Calu3 (cell line): Measurements from ENCODE around the gene RPTOR. TPM values are rescaled to one million over a fixed set of nuclear protein-coding genes. Genes with fewer than 3 reads are reported as not detected.
"Not testable (repeated sequence)": the region's sequence is repeated elsewhere in the genome, so short reads cannot be mapped to it uniquely, and the experiment has no call there.

Experiments
- BruUV-seq: library from RNA; stranded (reverse); fragments of 400-500 nt; replicated peaks from 2 replicates; lab custom pipeline; 2021; lab: Mats Ljungman, UMichigan
- CTCF ChIA-PET: fragments of 300-600 bp; sonication (Branson Sonifier 250); formaldehyde crosslinking; loops from one replicate; lab custom pipeline; 2022; ENCODE audit warnings: antibody characterized with exemption; lab: Charles Lee
- DNase-seq: peaks from one replicate; pipeline ENCODE4 v3.0.0; 2022
- H3K27ac Mint-ChIP-seq: one replicate; pipeline ENCODE4 v1.8.0; 2022; ENCODE audit warnings: mixed read lengths; ENCODE audit not compliant: unreplicated experiment
- H3K27me3 Mint-ChIP-seq: one replicate; pipeline ENCODE4 v1.8.0; 2022; ENCODE audit warnings: mixed read lengths; ENCODE audit not compliant: unreplicated experiment
- H3K36me3 Mint-ChIP-seq: one replicate; pipeline ENCODE4 v1.8.0; 2022; ENCODE audit warnings: mild to moderate bottlenecking, moderate library complexity, mixed read lengths; ENCODE audit not compliant: insufficient read depth, unreplicated experiment
- H3K4me1 Mint-ChIP-seq: one replicate; pipeline ENCODE4 v1.8.0; 2022; ENCODE audit warnings: mild to moderate bottlenecking, low read depth, mixed read lengths; ENCODE audit not compliant: unreplicated experiment
- H3K4me3 Mint-ChIP-seq: one replicate; pipeline ENCODE4 v1.8.0; 2022; ENCODE audit warnings: mild to moderate bottlenecking, low read depth, moderate library complexity, mixed read lengths; ENCODE audit not compliant: unreplicated experiment
- H3K9me3 Mint-ChIP-seq: one replicate; pipeline ENCODE4 v1.8.0; 2022; ENCODE audit warnings: low read depth, mixed read lengths; ENCODE audit not compliant: unreplicated experiment
- CTCF ChIP-seq: fragments of 200-600 bp; IDR thresholded peaks from one replicate; pipeline ENCODE4 v1.8.0; 2022; ENCODE audit warnings: antibody characterized with exemption; ENCODE audit not compliant: unreplicated experiment
- intact Hi-C: fragments of 100-400 bp; cut with micrococcal nuclease; formaldehyde crosslinking; loops from one replicate; pipeline ENCODE4 v1.10.0; 2022; ENCODE audit not compliant: unreplicated experiment
- total RNA-seq: library from RNA; stranded (reverse); gene quantifications from 2 replicates; pipeline ENCODE4 v1.2.3, GENCODE V29; 2022

Gene RPTOR
- total RNA-seq, 1 experiment from 2014 or later: 41.8 TPM

GRCh38 chr17:80621335-80621996 lies 76.8 kb downstream of the RPTOR start:
- no peak overlapping the region for H3K27ac Mint-ChIP-seq

GRCh38 chr17:80621997-80622357 lies 77.3 kb downstream of the RPTOR start:
- no peaks in the 10 kb centered on the region for H3K9me3 Mint-ChIP-seq
- intact Hi-C loops: no loop called here
- no peaks in the 10 kb centered on the region for H3K27me3 Mint-ChIP-seq
- CTCF ChIA-PET: no interaction called here
- no peak for TF ChIP-seq CTCF
- BruUV-seq: no TSS peak
- H3K4me1 Mint-ChIP-seq: peaks cover 44% of the 10 kb centered on the region
- no peak overlapping the region for H3K27ac Mint-ChIP-seq
- no peak for DNase-seq
- peaks cover 5% of the 10 kb centered on the region for H3K36me3 Mint-ChIP-seq
- H3K4me3 Mint-ChIP-seq: no peak overlapping the region

More at GRCh38 chr17:80621335-80621996, 76.8 kb downstream of the RPTOR start:
- no peaks in the 10 kb centered on the region for H3K27me3 Mint-ChIP-seq
- no peak overlapping the region for H3K4me3 Mint-ChIP-seq
- intact Hi-C loops: no loop called here
- H3K9me3 Mint-ChIP-seq: no peaks in the 10 kb centered on the region
- CTCF ChIA-PET: no interaction called here
- H3K4me1 Mint-ChIP-seq: peaks cover 44% of the 10 kb centered on the region
- DNase-seq: no peak
- H3K36me3 Mint-ChIP-seq: peaks cover 5% of the 10 kb centered on the region
- no TSS peak for BruUV-seq
- TF ChIP-seq CTCF: no peak

- BruUV-seq: no TSS peak
- H3K27me3 Mint-ChIP-seq: no peaks in the 10 kb centered on the region
- no peak for DNase-seq
- intact Hi-C loops: no loop called here
- no peak for TF ChIP-seq CTCF
- no peak overlapping the region for H3K27ac Mint-ChIP-seq
- CTCF ChIA-PET: no interaction called here
- H3K36me3 Mint-ChIP-seq: peaks cover 5% of the 10 kb centered on the region
- H3K4me1 Mint-ChIP-seq: peaks cover 29% of the 10 kb centered on the region
- H3K4me3 Mint-ChIP-seq: peak overlapping the region; percentile 3
- H3K9me3 Mint-ChIP-seq: no peaks in the 10 kb centered on the region
Observed at GRCh38 chr17:80624864-80625263, 80.2 kb downstream of the RPTOR start.

- H3K36me3 Mint-ChIP-seq: peaks cover 5% of the 10 kb centered on the region
- DNase-seq: peak; percentile 78
- peaks cover 24% of the 10 kb centered on the region for H3K4me1 Mint-ChIP-seq
- no peak for TF ChIP-seq CTCF
- no peaks in the 10 kb centered on the region for H3K27me3 Mint-ChIP-seq
- no TSS peak for BruUV-seq
- no peak overlapping the region for H3K4me3 Mint-ChIP-seq
- CTCF ChIA-PET: no interaction called here
- no peaks in the 10 kb centered on the region for H3K9me3 Mint-ChIP-seq
- no peak overlapping the region for H3K27ac Mint-ChIP-seq
- intact Hi-C loops: no loop called here
Observed at GRCh38 chr17:80625627-80626026, 81.0 kb downstream of the RPTOR start.

- CTCF ChIA-PET: interaction anchor here (0.7 kb wide), 1 partner anchor 264 kb away, joined by 4 read pairs; no protein-coding TSS in a partner anchor
- H3K27me3 Mint-ChIP-seq, DNase-seq, H3K27ac Mint-ChIP-seq, intact Hi-C loops, BruUV-seq, H3K4me3 Mint-ChIP-seq, H3K36me3 Mint-ChIP-seq, H3K9me3 Mint-ChIP-seq: not testable (repeated sequence)
- H3K4me1 Mint-ChIP-seq: peaks cover 10% of the 10 kb centered on the region
Observed at GRCh38 chr17:80628881-80629280, 84.2 kb downstream of the RPTOR start.
